HCT116 (cell line): ENCODE data around the gene NUP188. TPM values are rescaled to one million over a fixed set of nuclear protein-coding genes. Genes with fewer than 3 reads are reported as not detected.

Source experiments
- ATAC-seq: fragments of 200-7000 bp; cut with Tn5 transposase; 2 replicates; pipeline ENCODE4 v1.9.1; 2020; ENCODE audit warnings: mild to moderate bottlenecking, moderate library complexity
- BruUV-seq: library from RNA; stranded (reverse); fragments of 400-500 nt; replicated peaks from 2 replicates; lab custom pipeline; 2021; lab: Mats Ljungman, UMichigan
- CTCF ChIA-PET: fragments of 300-600 bp; sonication (Branson Sonifier 250); formaldehyde crosslinking; loops from one replicate; lab custom pipeline; 2021; ENCODE audit warnings: antibody characterized with exemption; lab: Charles Lee
- POLR2A ChIA-PET: fragments of 300-600, 350-600 bp; sonication (Branson Sonifier 250); formaldehyde crosslinking; loops from one replicate; lab custom pipeline; 2021; ENCODE audit warnings: antibody characterized with exemption; lab: Charles Lee
- RAD21 ChIA-PET, 2 experiments: fragments of 300-600 bp; sonication (Branson Sonifier 250); formaldehyde crosslinking; loops; one replicate each; lab custom pipeline; 2023; ENCODE audit warnings: low total read pairs in 2 of 2; ENCODE audit not compliant: uncharacterized antibody in 2 of 2, unreplicated experiment in 2 of 2, low non-redundant PET in 1 of 2; lab: Charles Lee
- DNase-seq: peaks from one replicate; pipeline ENCODE4 v3.0.0-alpha.2; 2010; ENCODE audit warnings: low read depth, low spot score
- H2AFZ ChIP-seq: fragments of 200-600 bp; shearing (Covaris generic), sonication (generic); 2 replicates; pipeline ENCODE4 v1.6.1; 2017; ENCODE audit warnings: low read depth, mixed run types, mixed read lengths, antibody characterized with exemption, low read length; ENCODE audit not compliant: poor library complexity, severe bottlenecking
- H3K27ac ChIP-seq: 2 replicates; pipeline ENCODE4 v1.5.1; 2012; ENCODE audit warnings: low read depth, low read length
- H3K27me3 ChIP-seq: fragments of 200-600 bp; sonication (generic); 2 replicates; pipeline ENCODE4 v1.6.1; 2016; ENCODE audit warnings: mixed run types, low read length, mixed read lengths; ENCODE audit not compliant: insufficient read depth
- H3K36me3 ChIP-seq, 2 experiments: fragments of 200-500 bp in 1 of 2; fragments of 200-600 bp in 1 of 2; sonication (Bioruptor generic) in 1 of 2; sonication (generic) in 1 of 2; 2 replicates each; pipeline versions ENCODE4 v1.5.1 to v1.6.1; 2014 to 2016; ENCODE audit warnings: low read length in 2 of 2, inconsistent platforms in 1 of 2, mixed read lengths in 1 of 2, mixed run types in 1 of 2; ENCODE audit not compliant: insufficient read depth in 2 of 2, control insufficient read depth in 1 of 2
- H3K4me1 ChIP-seq, 2 experiments: fragments of 200-600 bp in 1 of 2; sonication (generic) in 1 of 2; 2 replicates each; pipeline versions ENCODE4 v1.5.1 to v1.6.1; 2012 to 2017; ENCODE audit warnings: low read length in 2 of 2, inconsistent platforms in 1 of 2, mild to moderate bottlenecking in 1 of 2, mixed read lengths in 1 of 2, mixed run types in 1 of 2, moderate library complexity in 1 of 2; ENCODE audit not compliant: insufficient read depth in 2 of 2, control insufficient read depth in 1 of 2
- H3K4me2 ChIP-seq: fragments of 200-600 bp; sonication (generic); 2 replicates; pipeline ENCODE4 v1.6.1; 2017; ENCODE audit warnings: mixed run types, low read length, mixed read lengths
- H3K4me3 ChIP-seq, 2 experiments: fragments of 200-600 bp in 1 of 2; sonication (generic) in 1 of 2; replicated peaks in 1 of 2; 2 replicates each; pipeline ENCODE4 v1.5.1; 2011 to 2016; ENCODE audit warnings: low read length in 2 of 2, control low read depth in 1 of 2, low read depth in 1 of 2, mild to moderate bottlenecking in 1 of 2, mixed read lengths in 1 of 2, mixed run types in 1 of 2
- H3K79me2 ChIP-seq: fragments of 200-600 bp; sonication (generic); 2 replicates; pipeline ENCODE4 v1.6.1; 2017; ENCODE audit warnings: mild to moderate bottlenecking, mixed run types, low read length, moderate library complexity, mixed read lengths; ENCODE audit not compliant: insufficient read depth
- H3K9ac ChIP-seq: fragments of 200-600 bp; sonication (generic); 2 replicates; pipeline ENCODE4 v1.6.1; 2016; ENCODE audit warnings: low read length, mixed read lengths
- H3K9me2 ChIP-seq: fragments of 200-600 bp; sonication (generic), shearing (Covaris generic); 2 replicates; pipeline ENCODE4 v1.6.1; 2017; ENCODE audit warnings: mixed run types, mild to moderate bottlenecking, moderate library complexity; ENCODE audit not compliant: insufficient read depth
- H3K9me3 ChIP-seq, 2 experiments: fragments of 200-500 bp in 1 of 2; fragments of 200-600 bp in 1 of 2; sonication (Bioruptor generic) in 1 of 2; sonication (generic) in 1 of 2; 2 replicates each; pipeline ENCODE4 v1.6.1; 2014 to 2017; ENCODE audit warnings: low read length in 2 of 2, mixed read lengths in 2 of 2, inconsistent platforms in 1 of 2, low read depth in 1 of 2, mild to moderate bottlenecking in 1 of 2, mixed run types in 1 of 2, moderate library complexity in 1 of 2; ENCODE audit not compliant: control insufficient read depth in 1 of 2, insufficient read depth in 1 of 2
- H4K20me1 ChIP-seq: fragments of 200-600 bp; sonication (generic), shearing (Covaris generic); 2 replicates; pipeline ENCODE4 v1.6.1; 2017; ENCODE audit warnings: mixed run types, mild to moderate bottlenecking, moderate library complexity; ENCODE audit not compliant: insufficient read depth
- CBX3 ChIP-seq: IDR thresholded peaks from 2 replicates; pipeline ENCODE4 v1.6.1; 2012; ENCODE audit warnings: low read depth
- ELF1 ChIP-seq: IDR thresholded peaks from 2 replicates; pipeline ENCODE4 v1.6.1; 2012; ENCODE audit warnings: low read depth, borderline replicate concordance
- EZH2 ChIP-seq: fragments of 200-600 bp; sonication (generic); IDR thresholded peaks from 2 replicates; pipeline ENCODE4 v1.6.1; 2017; ENCODE audit warnings: antibody characterized with exemption, mixed run types
- EZH2phosphoT487 ChIP-seq: fragments of 200-600 bp; IDR thresholded peaks from 2 replicates; pipeline ENCODE4 v1.6.1; 2018; ENCODE audit warnings: antibody characterized with exemption, borderline replicate concordance
- FOSL1 ChIP-seq: IDR thresholded peaks from 2 replicates; pipeline ENCODE4 v1.6.1; 2012; ENCODE audit warnings: low read depth
- POLR2A ChIP-seq: IDR thresholded peaks from 2 replicates; pipeline ENCODE4 v1.7.0; 2011; ENCODE audit warnings: borderline replicate concordance; ENCODE audit not compliant: insufficient read depth, insufficient read length; ENCODE audit errors: extremely low read depth
- POLR2AphosphoS5 ChIP-seq: IDR thresholded peaks from 2 replicates; pipeline ENCODE4 v1.6.1; 2011; ENCODE audit warnings: mild to moderate bottlenecking, low read depth, low read length, moderate library complexity
- SIN3A ChIP-seq: IDR thresholded peaks from 2 replicates; pipeline ENCODE4 v1.6.1; 2012; ENCODE audit warnings: low read depth
- SP1 ChIP-seq: IDR thresholded peaks from 2 replicates; pipeline ENCODE4 v1.6.1; 2012; ENCODE audit warnings: low read depth
- SRF ChIP-seq: IDR thresholded peaks from 2 replicates; pipeline ENCODE4 v1.6.1; 2012; ENCODE audit warnings: low read depth
- YY1 ChIP-seq: IDR thresholded peaks from 2 replicates; pipeline ENCODE4 v1.6.1; 2011; ENCODE audit warnings: low read length, low read depth, moderate library complexity, mild to moderate bottlenecking; ENCODE audit not compliant: insufficient replicate concordance; ENCODE audit errors: extremely low read depth
- ZFX ChIP-seq: fragments of 450-650 bp; IDR thresholded peaks from 2 replicates; pipeline ENCODE4 v1.6.1; 2017
- ZNF274 ChIP-seq: fragments of 200-500 bp; sonication (Bioruptor generic); IDR thresholded peaks from 2 replicates; pipeline ENCODE4 v1.6.1; 2014; ENCODE audit warnings: mild to moderate bottlenecking, low read depth, low read length, inconsistent platforms
- intact Hi-C: fragments of 100-400 bp; cut with micrococcal nuclease; formaldehyde crosslinking; loops from 2 replicates; pipeline ENCODE4 v1.10.0; 2022
- total RNA-seq: library from RNA; stranded (reverse); gene quantifications from one replicate; pipeline ENCODE4 v1.2.1, GENCODE V29; 2021; ENCODE audit not compliant: unreplicated experiment
- TF ChIP-seq, protein P1 (sequence below), 3 experiments: fragments of 200-600 bp in 1 of 3; sonication (generic) in 1 of 3; IDR thresholded peaks in 2 of 3; conservative IDR thresholded peaks in 1 of 3; 2 replicates each; pipeline ENCODE4 v1.5.1; 2012 to 2017; ENCODE audit warnings: low read depth in 2 of 3, low read length in 2 of 3, antibody characterized with exemption in 1 of 3, borderline replicate concordance in 1 of 3, control low read depth in 1 of 3, mild to moderate bottlenecking in 1 of 3, mixed read lengths in 1 of 3, mixed run types in 1 of 3, moderate library complexity in 1 of 3; ENCODE audit not compliant: insufficient read depth in 1 of 3
- TF ChIP-seq, protein P2 (sequence below): IDR thresholded peaks from 2 replicates; pipeline ENCODE4 v1.6.1; 2012
- TF ChIP-seq, protein P3 (sequence below): IDR thresholded peaks from 2 replicates; pipeline ENCODE4 v1.6.1; 2012; ENCODE audit warnings: low read depth

Gene NUP188
- total RNA-seq, 1 experiment from 2014 or later: 115 TPM

DNA sequence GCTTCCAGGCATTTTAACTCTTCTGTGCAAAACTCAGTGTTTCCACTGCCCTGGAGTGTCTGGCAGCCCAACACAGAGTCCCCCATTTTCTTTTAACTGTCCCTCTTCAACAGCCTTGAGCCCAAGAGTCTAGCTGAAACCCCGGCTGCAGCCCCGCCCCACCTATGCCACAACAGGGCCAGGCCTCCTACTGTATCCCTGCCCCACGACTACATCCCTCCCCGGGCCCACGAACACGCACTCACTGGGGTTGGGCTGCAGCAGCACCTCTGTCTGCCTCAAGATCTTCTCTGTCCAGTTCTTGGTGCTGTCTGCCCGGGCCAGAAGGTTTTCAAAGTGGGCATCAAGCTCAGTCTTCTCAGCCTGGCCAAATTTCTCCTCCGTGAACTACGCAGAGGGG is 74.5 kb downstream of the NUP188 start:
- Histone ChIP-seq H3K27me3 (no peaks in the 10 kb centered on the region), H3K36me3 (peaks cover 3% of the 10 kb centered on the region in 2 experiments; a peak in 1 of 4 replicates), H3K9ac (no peak overlapping the region), H4K20me1 (no peaks in the 10 kb centered on the region; the same call in 1 of the 2 replicates), H3K9me2 (no peaks in the 10 kb centered on the region), H3K27ac (no peak overlapping the region), H2AFZ (no peak overlapping the region), H3K4me1 (peaks cover 19 to 38% of the 10 kb centered on the region in 2 experiments; a peak in 3 of 4 replicates), H3K4me2 (no peak overlapping the region), H3K79me2 (peaks cover 36% of the 10 kb centered on the region), H3K4me3 (no peak overlapping the region), H3K9me3 (no peaks in the 10 kb centered on the region)
- ChIA-PET CTCF (no interaction called here), RAD21 (no interaction called here), POLR2A (no interaction called here)
- ATAC-seq: no peak
- no peak for TF ChIP-seq ZNF274
- TF ChIP-seq, protein P1, sequence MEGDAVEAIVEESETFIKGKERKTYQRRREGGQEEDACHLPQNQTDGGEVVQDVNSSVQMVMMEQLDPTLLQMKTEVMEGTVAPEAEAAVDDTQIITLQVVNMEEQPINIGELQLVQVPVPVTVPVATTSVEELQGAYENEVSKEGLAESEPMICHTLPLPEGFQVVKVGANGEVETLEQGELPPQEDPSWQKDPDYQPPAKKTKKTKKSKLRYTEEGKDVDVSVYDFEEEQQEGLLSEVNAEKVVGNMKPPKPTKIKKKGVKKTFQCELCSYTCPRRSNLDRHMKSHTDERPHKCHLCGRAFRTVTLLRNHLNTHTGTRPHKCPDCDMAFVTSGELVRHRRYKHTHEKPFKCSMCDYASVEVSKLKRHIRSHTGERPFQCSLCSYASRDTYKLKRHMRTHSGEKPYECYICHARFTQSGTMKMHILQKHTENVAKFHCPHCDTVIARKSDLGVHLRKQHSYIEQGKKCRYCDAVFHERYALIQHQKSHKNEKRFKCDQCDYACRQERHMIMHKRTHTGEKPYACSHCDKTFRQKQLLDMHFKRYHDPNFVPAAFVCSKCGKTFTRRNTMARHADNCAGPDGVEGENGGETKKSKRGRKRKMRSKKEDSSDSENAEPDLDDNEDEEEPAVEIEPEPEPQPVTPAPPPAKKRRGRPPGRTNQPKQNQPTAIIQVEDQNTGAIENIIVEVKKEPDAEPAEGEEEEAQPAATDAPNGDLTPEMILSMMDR (IDR thresholded peaks at IDR 0.05 in 2 of 3, conservative IDR thresholded peaks at IDR 0.05 in 1 of 3; ENCODE audit: borderline replicate concordance in 1 of 3, insufficient read depth in 1 of 3, low read depth in 2 of 3, low read length in 2 of 3): no peak
- TF ChIP-seq ZFX: no peak
- TF ChIP-seq POLR2AphosphoS5: no peak
- TF ChIP-seq FOSL1: no peak
- no peak for TF ChIP-seq CBX3
- TF ChIP-seq POLR2A: no peak
- no peak for TF ChIP-seq SIN3A
- TF ChIP-seq EZH2phosphoT487: no peak
- TF ChIP-seq, protein P2, sequence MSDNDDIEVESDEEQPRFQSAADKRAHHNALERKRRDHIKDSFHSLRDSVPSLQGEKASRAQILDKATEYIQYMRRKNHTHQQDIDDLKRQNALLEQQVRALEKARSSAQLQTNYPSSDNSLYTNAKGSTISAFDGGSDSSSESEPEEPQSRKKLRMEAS: no peak
- TF ChIP-seq, protein P3, sequence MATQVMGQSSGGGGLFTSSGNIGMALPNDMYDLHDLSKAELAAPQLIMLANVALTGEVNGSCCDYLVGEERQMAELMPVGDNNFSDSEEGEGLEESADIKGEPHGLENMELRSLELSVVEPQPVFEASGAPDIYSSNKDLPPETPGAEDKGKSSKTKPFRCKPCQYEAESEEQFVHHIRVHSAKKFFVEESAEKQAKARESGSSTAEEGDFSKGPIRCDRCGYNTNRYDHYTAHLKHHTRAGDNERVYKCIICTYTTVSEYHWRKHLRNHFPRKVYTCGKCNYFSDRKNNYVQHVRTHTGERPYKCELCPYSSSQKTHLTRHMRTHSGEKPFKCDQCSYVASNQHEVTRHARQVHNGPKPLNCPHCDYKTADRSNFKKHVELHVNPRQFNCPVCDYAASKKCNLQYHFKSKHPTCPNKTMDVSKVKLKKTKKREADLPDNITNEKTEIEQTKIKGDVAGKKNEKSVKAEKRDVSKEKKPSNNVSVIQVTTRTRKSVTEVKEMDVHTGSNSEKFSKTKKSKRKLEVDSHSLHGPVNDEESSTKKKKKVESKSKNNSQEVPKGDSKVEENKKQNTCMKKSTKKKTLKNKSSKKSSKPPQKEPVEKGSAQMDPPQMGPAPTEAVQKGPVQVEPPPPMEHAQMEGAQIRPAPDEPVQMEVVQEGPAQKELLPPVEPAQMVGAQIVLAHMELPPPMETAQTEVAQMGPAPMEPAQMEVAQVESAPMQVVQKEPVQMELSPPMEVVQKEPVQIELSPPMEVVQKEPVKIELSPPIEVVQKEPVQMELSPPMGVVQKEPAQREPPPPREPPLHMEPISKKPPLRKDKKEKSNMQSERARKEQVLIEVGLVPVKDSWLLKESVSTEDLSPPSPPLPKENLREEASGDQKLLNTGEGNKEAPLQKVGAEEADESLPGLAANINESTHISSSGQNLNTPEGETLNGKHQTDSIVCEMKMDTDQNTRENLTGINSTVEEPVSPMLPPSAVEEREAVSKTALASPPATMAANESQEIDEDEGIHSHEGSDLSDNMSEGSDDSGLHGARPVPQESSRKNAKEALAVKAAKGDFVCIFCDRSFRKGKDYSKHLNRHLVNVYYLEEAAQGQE: no peak
- TF ChIP-seq ELF1: no peak
- TF ChIP-seq SP1: no peak
- no peak for TF ChIP-seq EZH2
- no peak for TF ChIP-seq YY1
- TF ChIP-seq SRF: no peak
- intact Hi-C loops: no loop called here
- DNase-seq: no peak
- no TSS peak for BruUV-seq
